GM12892 (cell line): ENCODE measurements around the gene SMIM36.
"Not testable (repeated sequence)": the region's sequence is repeated elsewhere in the genome, so short reads cannot be mapped to it uniquely, and the experiment has no call there.

Experiments
- DNase-seq: peaks from one replicate; pipeline ENCODE4 v3.0.0; 2011; ENCODE audit not compliant: insufficient read length
- FAIRE-seq: peaks from 2 replicates; lab custom pipeline; 2011; peaks lifted over from hg19 to GRCh38; lab: Jason Lieb, UNC
- POLR2A ChIP-seq: IDR thresholded peaks from 2 replicates; pipeline ENCODE4 v1.6.1; 2011; ENCODE audit warnings: low read depth, low read length, control low read depth
- POLR2AphosphoS5 ChIP-seq: IDR thresholded peaks from 2 replicates; pipeline ENCODE4 v1.6.1; 2011; ENCODE audit warnings: low read depth, low read length, control low read depth
- TAF1 ChIP-seq: IDR thresholded peaks from 2 replicates; pipeline ENCODE4 v1.6.1; 2011; ENCODE audit warnings: low read depth, mild to moderate bottlenecking, control low read depth, low read length, borderline replicate concordance

Gene SMIM36

GRCh38 chr17:55414983-55415382, 96.3 kb downstream of the SMIM36 start:
- FAIRE-seq = no peak

GRCh38 chr17:55413825-55414489, 97.3 kb downstream of the SMIM36 start:
- no peak for TF ChIP-seq POLR2AphosphoS5
- no peak for TF ChIP-seq TAF1
- TF ChIP-seq POLR2A = no peak
- FAIRE-seq (no peak), DNase-seq (no peak)

More at GRCh38 chr17:55414983-55415382, 96.3 kb downstream of the SMIM36 start:
- DNase-seq = no peak
- TF ChIP-seq POLR2AphosphoS5 (no peak), TAF1 (no peak), POLR2A (no peak)

GRCh38 chr17:55411463-55411855, 99.8 kb downstream of the SMIM36 start:
- no peak for TF ChIP-seq POLR2A
- no peak for TF ChIP-seq POLR2AphosphoS5
- TF ChIP-seq TAF1 = no peak
- DNase-seq (no peak), FAIRE-seq (no peak)

- no peak for TF ChIP-seq POLR2AphosphoS5
- no peak for TF ChIP-seq POLR2A
- TF ChIP-seq TAF1 = no peak
- FAIRE-seq (no peak), DNase-seq (no peak)
Measured at GRCh38 chr17:55410722-55411462, 100.4 kb downstream of the SMIM36 start.

- DNase-seq (no peak), FAIRE-seq (no peak)
- no peak for TF ChIP-seq TAF1
Measured at GRCh38 chr17:55409030-55409800, 102.0 kb downstream of the SMIM36 start.

GRCh38 chr17:55407641-55408566, 103.3 kb downstream of the SMIM36 start:
- FAIRE-seq (no peak), DNase-seq (no peak)
- TF ChIP-seq TAF1 (no peak), POLR2A (no peak), POLR2AphosphoS5 (no peak)

GRCh38 chr17:55405600-55405999, 105.7 kb downstream of the SMIM36 start:
- no peak for TF ChIP-seq POLR2AphosphoS5
- FAIRE-seq (no peak), DNase-seq (no peak)

- not testable (repeated sequence) for FAIRE-seq, DNase-seq
Measured at GRCh38 chr17:55404197-55404596, 107.1 kb downstream of the SMIM36 start.

- no peak for DNase-seq
- TF ChIP-seq POLR2AphosphoS5 = no peak
- TF ChIP-seq TAF1 = no peak
- no peak for TF ChIP-seq POLR2A
- FAIRE-seq = no peak
Measured at GRCh38 chr17:55402374-55402773, 108.9 kb downstream of the SMIM36 start.
